MV-4-11 (cell line): ENCODE results near the gene CIZ1.
A peak's percentile ranks its signal among the peaks of the same experiment; 100 is the strongest.

Source experiments
- DNase-seq: peaks from one replicate; lab custom pipeline; 2025; lab: John Stamatoyannopoulos, UW

Gene CIZ1

GRCh38 chr9:128213746-128214497 lies 22.6 kb upstream of the CIZ1 start:
- DNase-seq: no peak

GRCh38 chr9:128211981-128212281 lies 20.6 kb upstream of the CIZ1 start:
- no peak for DNase-seq

DNA sequence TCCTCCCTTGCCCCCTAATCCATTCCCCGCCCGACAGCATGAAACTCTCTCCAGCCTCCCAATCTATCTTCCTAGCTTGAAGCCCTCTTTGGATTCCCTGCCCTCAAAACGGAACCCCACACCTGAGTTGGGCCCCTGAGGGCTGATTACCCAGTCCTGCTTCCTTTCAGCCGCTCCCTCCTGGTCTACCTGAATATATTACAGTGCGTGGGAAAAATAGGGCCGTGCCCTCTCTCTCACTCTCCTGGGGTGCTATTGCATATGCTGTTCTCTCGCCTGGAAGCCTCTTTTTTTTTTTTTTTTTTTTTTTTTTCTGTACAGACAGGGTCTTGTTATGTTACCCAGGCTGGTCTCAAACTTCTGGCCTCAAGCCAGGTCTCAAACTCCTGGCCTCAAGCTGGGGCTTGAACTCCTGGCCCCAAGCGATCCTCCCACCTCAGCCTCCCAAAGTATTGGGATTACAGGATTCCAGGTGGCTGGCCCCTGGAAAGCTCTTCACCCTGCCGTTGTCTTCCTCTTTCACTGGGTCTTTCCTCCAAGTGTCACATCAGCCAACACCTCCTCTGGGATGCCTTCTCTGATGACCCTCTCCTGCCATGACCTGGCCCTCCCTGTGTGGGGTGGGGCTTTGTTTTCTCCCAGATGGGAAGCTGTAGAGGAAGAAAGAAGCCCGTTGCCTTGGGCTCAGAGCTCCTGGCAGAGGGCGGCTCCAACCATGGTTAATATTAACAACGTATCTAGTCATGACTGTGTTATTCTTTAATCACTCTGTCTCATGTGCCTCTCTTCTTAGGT lies 20.0 kb upstream of the CIZ1 start:
- no peak for DNase-seq

DNA sequence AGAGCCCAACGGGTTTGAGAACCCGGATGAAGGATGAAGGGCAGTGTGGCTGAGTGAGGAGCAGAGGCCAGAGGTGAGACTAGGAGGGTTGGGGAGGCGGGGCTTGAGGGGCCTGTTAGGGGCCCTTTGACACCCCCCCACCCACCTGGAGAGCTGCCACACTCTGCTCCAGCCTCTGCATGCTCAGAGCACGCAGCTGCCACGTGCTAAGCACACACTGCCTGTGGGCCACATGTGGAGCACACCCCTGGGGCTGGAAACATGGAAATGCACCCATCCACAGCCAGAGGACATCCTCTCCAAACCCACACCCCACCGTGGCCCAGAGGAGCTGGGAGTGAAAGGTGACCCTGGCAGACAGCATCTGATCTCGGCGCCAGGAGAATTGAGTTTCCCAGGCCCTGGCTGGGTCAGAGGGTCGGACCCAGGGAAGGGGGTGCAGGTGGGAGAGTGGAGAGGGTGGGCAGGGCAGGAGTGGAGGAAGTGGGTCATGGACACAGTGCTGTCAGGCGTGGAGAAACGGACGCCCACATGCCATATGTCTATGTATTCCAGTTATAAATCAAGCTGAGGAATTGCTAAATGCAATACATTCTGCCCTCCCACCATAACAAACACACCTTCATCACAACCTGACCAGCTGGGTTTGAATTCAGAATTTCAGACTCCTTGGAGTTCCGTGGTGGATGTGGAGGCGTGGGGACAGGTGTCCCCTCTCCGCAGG lies 17.7 kb upstream of the CIZ1 start:
- no peak for DNase-seq

DNA sequence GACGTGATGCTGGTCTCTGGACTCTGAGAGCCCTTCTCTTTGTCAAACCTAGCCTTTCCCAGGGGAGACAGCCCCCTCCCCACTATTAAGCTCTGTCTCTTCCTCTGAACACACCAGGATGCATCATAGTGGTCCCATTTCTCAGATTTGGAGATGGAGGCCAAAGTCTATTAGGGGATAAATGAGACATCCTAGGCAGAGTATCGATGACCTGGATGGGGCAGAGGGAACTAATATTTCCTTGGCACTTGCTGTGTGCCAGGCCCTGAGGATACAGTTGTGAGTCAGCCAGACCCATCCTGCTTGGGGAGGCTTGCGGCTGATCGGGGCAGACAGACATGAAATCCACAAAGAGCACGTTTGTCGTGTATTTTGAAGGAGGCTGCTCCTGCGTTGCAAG lies 17.0 kb upstream of the CIZ1 start:
- no peak for DNase-seq

GRCh38 chr9:128206916-128207910 lies 15.8 kb upstream of the CIZ1 start:
- DNase-seq: peak; percentile 76

DNA sequence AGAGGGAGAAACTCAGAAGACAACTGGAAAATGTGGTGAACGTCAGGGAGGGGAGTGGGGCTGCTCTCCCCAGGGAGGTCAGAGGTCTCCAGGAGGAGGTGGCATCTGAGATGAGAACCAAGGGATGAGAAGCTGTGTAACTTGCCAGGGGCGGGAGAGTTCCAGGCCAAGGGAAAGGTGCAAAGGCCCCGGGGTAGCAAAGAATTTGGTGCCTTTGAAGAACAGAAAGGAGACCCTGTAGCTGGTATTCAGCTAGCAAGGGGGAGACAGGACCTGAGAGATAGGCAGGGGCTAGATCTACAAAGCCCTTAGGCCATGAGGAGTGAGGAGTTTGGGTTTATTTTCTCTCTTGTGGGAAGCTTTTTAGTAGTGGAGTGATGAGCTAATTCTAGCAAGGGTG lies 15.1 kb upstream of the CIZ1 start:
- no peak for DNase-seq

DNA sequence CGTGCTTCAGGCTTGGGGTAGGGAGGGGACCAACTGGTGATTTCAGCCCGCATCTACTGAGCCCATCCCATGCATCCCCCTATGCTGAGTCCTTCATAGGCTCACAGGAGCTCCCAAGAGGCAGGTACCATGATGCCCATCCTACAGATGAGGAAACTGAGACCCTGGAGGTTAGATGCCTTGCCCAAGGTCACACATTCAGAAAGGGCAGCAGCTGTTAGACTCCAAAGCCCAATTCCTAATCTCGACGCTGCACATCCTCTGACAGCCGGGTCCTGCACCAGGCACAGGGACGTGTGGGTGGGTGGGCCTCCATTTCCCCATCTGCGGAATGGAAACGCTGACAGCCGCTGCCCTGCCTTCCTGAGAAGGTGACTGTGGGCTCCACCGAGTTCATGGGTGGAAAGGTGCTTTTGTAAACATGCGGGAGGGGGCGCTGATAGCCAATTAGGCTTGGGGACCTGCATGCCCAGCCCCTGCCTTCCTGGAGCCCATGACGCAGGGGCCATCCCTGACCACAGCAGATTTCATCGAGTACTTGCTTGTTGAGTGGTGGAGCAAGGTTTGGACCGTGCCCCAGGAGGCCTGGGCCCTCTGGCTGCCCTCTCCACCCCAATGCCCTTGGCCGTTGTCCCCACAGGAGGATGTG lies 14.0 kb upstream of the CIZ1 start:
- DNase-seq: no peak

DNA sequence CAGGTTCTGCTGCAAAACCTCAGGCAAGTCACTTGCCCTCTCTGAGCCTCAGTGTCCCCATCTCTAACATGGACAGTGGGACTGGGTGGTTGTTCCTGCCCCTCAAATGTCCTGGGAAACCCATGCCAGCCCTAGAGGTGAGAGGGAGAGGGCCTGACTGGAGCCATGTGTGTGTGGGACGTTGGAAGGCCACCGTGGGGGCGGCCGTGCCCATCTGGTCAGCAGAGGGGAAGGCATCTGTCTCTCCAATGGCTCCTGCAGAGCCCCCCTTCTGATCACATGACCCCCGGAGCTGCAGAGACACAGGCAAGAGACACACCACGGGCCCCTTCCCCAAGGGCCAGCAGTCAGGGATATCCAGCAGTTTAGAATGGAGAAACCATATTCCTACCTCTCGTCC lies 13.5 kb upstream of the CIZ1 start:
- DNase-seq: no peak

GRCh38 chr9:128203707-128204551 lies 12.6 kb upstream of the CIZ1 start:
- peak; percentile 62 for DNase-seq

GRCh38 chr9:128203024-128203706 lies 11.8 kb upstream of the CIZ1 start, which contains the start of gene DNM1:
Gene DNM1, plus strand, starts transcription at chr9:128203379. Its CDS starts 92 bp downstream, at chr9:128203471.
- DNase-seq: peak; percentile 55

DNA sequence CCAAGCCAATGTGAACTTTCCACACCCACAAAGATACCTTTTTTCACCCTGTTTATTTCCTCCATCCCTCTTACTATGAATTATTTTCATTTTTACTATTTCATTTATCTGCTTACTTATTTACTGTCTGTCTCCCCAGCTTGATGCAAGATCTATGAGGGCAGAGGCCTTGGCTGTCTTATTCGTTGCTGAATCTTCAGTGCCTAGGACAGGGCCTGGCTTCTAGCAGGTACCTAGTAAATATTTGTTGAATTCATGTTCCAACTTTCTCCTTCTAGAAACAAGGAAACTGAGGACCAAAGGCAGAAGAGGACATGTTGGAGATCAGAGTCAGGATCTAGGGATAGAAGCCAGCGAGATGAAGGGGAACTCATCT lies 11.3 kb upstream of the CIZ1 start:
- no peak for DNase-seq

DNA sequence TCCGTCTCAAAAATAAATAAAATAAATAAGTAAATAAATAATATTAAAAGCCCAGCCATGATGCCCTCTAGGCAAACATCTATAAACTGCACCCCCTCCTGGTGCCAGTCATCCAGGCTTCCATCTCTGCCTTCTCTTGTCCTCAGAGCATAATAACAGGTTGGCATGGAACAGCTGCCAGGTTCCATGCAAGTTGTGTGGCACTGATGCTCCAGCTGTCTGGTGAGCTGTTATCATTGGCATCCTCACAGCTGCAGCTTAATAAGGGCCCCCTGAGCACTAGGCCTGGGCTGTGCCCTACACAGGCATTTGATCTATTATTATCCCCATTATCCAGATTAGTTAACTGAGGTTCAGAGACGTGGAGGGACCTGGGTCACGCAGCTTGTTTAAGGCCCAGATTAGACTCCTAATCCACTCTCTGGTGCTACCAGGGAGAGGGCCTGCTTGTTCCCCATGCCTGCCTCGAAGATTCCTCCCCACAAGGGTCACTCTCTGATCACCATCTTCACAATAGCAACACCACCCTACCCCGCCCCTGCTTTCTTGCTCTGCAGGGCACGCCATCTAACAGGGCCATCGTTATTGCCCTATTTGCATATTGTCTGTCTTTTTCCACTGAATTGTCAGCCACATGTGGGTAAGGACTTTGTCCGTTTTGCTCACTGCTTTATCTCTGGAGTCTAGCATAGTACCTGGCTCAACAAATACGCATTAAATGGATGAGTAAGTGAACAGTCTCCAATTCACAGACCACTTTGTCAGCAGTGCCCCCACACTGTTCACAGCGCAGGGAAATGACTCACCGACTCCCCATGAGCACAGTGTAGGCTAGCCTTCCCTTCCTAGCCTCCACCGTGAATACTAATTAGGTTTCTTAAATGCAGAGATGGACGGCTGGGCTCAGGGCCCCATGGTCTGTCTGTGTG lies 10.3 kb upstream of the CIZ1 start:
- no peak for DNase-seq

DNA sequence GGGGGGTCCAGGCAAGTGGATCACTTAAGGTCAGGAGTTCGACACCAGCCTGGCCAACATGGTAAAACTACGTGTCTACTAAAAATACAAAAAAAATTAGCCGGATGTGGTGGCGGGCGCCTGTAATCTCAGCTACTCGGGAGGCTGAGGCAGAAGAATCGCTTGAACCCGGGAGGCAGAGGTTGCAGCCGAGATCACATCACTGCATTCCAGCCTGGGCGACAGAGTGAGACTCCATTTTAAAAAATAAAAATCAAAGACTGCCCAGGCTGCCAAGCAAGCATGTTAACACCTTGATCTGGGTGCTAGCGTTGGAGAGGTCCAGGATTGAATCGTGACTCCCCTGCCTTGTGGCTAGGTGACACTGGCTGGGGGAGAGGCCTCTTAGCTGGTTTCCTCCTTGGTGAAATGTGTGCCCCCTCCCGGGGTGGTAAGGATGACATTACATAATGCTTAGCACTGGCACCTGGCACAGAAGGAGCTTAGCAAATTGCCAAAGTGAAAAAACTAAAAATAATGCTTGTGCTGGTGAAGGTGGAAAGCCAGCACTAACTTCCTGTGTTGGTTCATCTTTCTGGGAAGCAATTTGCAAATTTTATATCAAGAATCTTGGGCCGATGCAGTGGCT lies 2.2 kb upstream of the CIZ1 start:
- no peak for DNase-seq

DNA sequence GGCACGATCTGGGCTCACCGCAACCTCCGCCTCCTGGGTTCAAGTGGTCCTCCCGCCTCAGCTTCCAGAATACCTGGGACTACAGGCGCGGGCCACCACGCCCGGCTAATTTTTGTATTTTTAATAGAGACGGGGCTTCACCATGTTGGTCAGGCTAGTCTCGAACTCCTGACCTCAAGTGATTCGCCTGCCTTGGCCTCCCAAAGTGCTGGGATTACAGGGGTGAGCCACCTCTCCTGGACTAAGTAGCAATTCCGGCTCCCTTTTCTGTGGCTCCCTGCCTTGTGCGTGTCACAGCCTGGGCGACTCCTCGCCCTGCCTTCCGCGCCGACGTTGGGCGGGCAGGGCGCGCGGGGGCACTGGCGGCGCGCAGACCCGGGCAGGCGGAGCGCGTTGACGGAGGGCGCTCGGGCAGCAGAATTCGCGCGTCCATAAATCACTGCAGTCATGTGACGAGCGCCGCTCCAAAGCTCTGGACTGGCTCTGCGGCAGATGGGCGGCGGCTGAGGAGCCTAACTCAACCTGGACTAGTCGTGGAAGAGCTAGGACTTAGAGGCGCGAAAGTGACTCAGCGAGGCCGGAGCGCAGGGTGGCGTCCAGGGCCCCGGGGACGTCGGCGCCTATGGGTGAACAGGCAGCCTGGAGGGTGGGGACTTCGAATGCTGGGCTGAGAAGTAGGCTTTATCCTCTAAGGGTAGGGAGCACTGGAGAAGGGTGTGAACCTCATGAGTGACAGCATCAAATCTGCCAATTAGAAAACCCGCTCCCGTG lies 1.4 kb upstream of the CIZ1 start:
- peak; percentile 65 for DNase-seq

DNA sequence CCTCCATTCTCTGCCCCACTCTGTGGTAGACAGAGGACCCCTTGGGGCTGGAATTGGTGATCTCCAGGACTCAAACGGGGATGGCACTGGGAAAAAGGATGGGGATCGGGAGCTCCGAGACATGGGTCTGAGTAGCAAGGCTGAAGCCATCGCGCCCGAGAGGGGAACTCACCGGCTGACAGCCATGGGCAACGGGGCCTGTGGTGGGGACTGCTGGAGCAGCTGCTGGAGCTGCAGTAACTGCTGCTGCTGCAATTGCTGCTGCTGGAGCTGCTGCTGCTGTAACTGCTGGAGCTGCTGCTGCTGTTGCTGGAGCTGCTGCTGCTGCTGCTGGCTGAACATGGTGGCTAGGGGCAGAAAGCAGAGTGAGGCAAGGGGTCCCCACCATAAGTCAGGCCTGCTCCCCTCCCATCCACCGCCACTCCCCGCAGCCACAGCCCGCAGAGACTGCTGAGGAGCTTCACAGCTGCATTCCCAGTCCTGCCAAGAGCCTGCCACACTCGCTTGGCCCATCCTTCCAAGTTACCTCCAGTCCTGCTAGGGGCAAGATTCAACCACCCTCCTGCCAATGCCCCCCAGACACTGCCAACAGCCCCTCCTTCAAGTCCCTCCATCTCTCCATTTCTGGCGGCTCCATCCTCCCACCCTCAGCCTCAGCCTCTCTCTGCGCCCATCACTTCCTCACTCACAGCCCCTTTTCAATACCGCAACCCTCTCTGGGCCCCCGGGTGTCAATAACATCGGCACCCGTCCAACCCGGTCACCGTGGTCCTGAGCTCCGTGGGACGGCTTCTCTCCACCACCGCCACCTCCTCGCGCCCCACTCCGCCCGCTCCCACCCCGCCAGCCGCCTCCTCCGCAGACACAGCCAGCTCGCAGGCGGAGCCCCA lies 611 bp downstream of the CIZ1 start:
- DNase-seq: no peak
